Measurements from ENCODE around the gene G6PC2.

The G6PC2 gene

GRCh38 chr2:168910330-168910729 is 9.2 kb downstream of the G6PC2 start:
- no peak for DNase-seq (ENCODE audit: low read depth)
- no peak overlapping the region for H3K4me3 ChIP-seq (ENCODE audit: low read length)
- TF ChIP-seq CTCF (IDR thresholded peaks at IDR 0.05; ENCODE audit: insufficient read depth, low read depth, low read length, missing control alignments), result no peak

GRCh38 chr2:168912466-168912865 is 11.4 kb downstream of the G6PC2 start:
- no peak overlapping the region for H3K4me3 ChIP-seq (ENCODE audit: low read length)

GRCh38 chr2:168912901-168913369 is 11.8 kb downstream of the G6PC2 start:
- peak; percentile 29 for DNase-seq (ENCODE audit: low read depth)
- H3K4me3 ChIP-seq (ENCODE audit: low read length), result peak overlapping the region; percentile 14
- TF ChIP-seq CTCF (IDR thresholded peaks at IDR 0.05; ENCODE audit: insufficient read depth, low read depth, low read length, missing control alignments), result no peak

More at GRCh38 chr2:168912466-168912865, 11.4 kb downstream of the G6PC2 start:
- TF ChIP-seq CTCF (IDR thresholded peaks at IDR 0.05; ENCODE audit: insufficient read depth, low read depth, low read length, missing control alignments), result no peak
- peak; percentile 7 for DNase-seq (ENCODE audit: low read depth)

- H3K4me3 ChIP-seq (ENCODE audit: low read length), result no peak overlapping the region
- DNase-seq (ENCODE audit: low read depth), result no peak
- TF ChIP-seq CTCF (IDR thresholded peaks at IDR 0.05; ENCODE audit: insufficient read depth, low read depth, low read length, missing control alignments), result no peak
Observed at GRCh38 chr2:168913495-168913894, 12.4 kb downstream of the G6PC2 start.

- TF ChIP-seq CTCF (IDR thresholded peaks at IDR 0.05; ENCODE audit: insufficient read depth, low read depth, low read length, missing control alignments), result no peak
- no peak for DNase-seq (ENCODE audit: low read depth)
- no peak overlapping the region for H3K4me3 ChIP-seq (ENCODE audit: low read length)
Observed at GRCh38 chr2:168915441-168916330, 14.6 kb downstream of the G6PC2 start.

- H3K4me3 ChIP-seq (ENCODE audit: low read length), result no peak overlapping the region
- TF ChIP-seq CTCF (IDR thresholded peaks at IDR 0.05; ENCODE audit: insufficient read depth, low read depth, low read length, missing control alignments), result no peak
- no peak for DNase-seq (ENCODE audit: low read depth)
Observed at GRCh38 chr2:168916331-168916675, 15.2 kb downstream of the G6PC2 start.

All from epithelial cell of esophagus (primary cell).